Measurements from ENCODE around the gene SLC18B1. TPM values are rescaled to one million over a fixed set of nuclear protein-coding genes. Genes with fewer than 3 reads are reported as not detected.

The SLC18B1 gene
- total RNA-seq, 1 donor from 2014 or later = 2.7 TPM

GRCh38 chr6:132820629-132821381 is 22.4 kb upstream of the SLC18B1 start:
- no peak for DNase-seq

GRCh38 chr6:132819405-132820161 is 21.1 kb upstream of the SLC18B1 start:
- peak overlapping the region; percentile 1 for H3K27ac ChIP-seq (replicated peaks)
- no peak overlapping the region for H3K4me3 ChIP-seq
- peaks cover 55% of the 10 kb centered on the region for H3K4me1 ChIP-seq
- no peak for TF ChIP-seq CTCF (IDR thresholded peaks at IDR 0.05; ENCODE audit: borderline replicate concordance)
- intact Hi-C loops (cut with micrococcal nuclease) = no loop called here
- no peaks in the 10 kb centered on the region for H3K9me3 ChIP-seq (replicated peaks)
- DNase-seq = no peak
- H3K27me3 ChIP-seq (ENCODE audit: low read depth) = no peaks in the 10 kb centered on the region
- peaks cover 49% of the 10 kb centered on the region for H3K36me3 ChIP-seq

More at GRCh38 chr6:132820629-132821381, 22.4 kb upstream of the SLC18B1 start:
- Histone ChIP-seq H3K27ac (replicated peaks) (no peak overlapping the region), H3K27me3 (ENCODE audit: low read depth) (no peaks in the 10 kb centered on the region), H3K9me3 (replicated peaks) (no peaks in the 10 kb centered on the region), H3K4me1 (peaks cover 43% of the 10 kb centered on the region), H3K4me3 (no peak overlapping the region), H3K36me3 (peaks cover 42% of the 10 kb centered on the region)
- no peak for TF ChIP-seq CTCF (IDR thresholded peaks at IDR 0.05; ENCODE audit: borderline replicate concordance)
- intact Hi-C loops (cut with micrococcal nuclease) = no loop called here

- DNase-seq = no peak
- peak overlapping the region; percentile 1 for H3K27ac ChIP-seq (replicated peaks)
- H3K9me3 ChIP-seq (replicated peaks) = no peaks in the 10 kb centered on the region
- H3K4me3 ChIP-seq = no peak overlapping the region
- peaks cover 60% of the 10 kb centered on the region for H3K4me1 ChIP-seq
- intact Hi-C loops (cut with micrococcal nuclease) = no loop called here
- TF ChIP-seq CTCF (IDR thresholded peaks at IDR 0.05; ENCODE audit: borderline replicate concordance) = no peak
- no peaks in the 10 kb centered on the region for H3K27me3 ChIP-seq (ENCODE audit: low read depth)
- H3K36me3 ChIP-seq = peaks cover 49% of the 10 kb centered on the region
Measured at GRCh38 chr6:132818404-132819359, 20.2 kb upstream of the SLC18B1 start.

- DNase-seq = no peak
- Histone ChIP-seq H3K36me3 (peaks cover 49% of the 10 kb centered on the region), H3K9me3 (replicated peaks) (no peaks in the 10 kb centered on the region), H3K27me3 (ENCODE audit: low read depth) (no peaks in the 10 kb centered on the region), H3K4me1 (peaks cover 63% of the 10 kb centered on the region), H3K4me3 (no peak overlapping the region), H3K27ac (replicated peaks) (no peak overlapping the region)
- intact Hi-C loops (cut with micrococcal nuclease) = no loop called here
- TF ChIP-seq CTCF (IDR thresholded peaks at IDR 0.05; ENCODE audit: borderline replicate concordance) = no peak
Measured at GRCh38 chr6:132817554-132818403, 19.3 kb upstream of the SLC18B1 start.

Measured in left ventricle myocardium inferior (tissue), 1 donor.